HS-5 (cell line): ENCODE measurements around the gene CRYBG1.
"Not testable (repeated sequence)": the region's sequence is repeated elsewhere in the genome, so short reads cannot be mapped to it uniquely, and the experiment has no call there.

ENCODE experiments used
- DNase-seq: peaks from one replicate; pipeline ENCODE4 v3.0.0-alpha.2; 2012; ENCODE audit warnings: low read depth

Gene CRYBG1

GRCh38 chr6:106509420-106510089 is 149.0 kb downstream of the CRYBG1 start:
- DNase-seq: no peak

GRCh38 chr6:106510090-106510970 is 149.8 kb downstream of the CRYBG1 start:
- no peak for DNase-seq

- no peak for DNase-seq
These were observed 151.0 kb downstream of the CRYBG1 start for GRCh38 chr6:106511288-106512047.

GRCh38 chr6:106512048-106512967 is 151.8 kb downstream of the CRYBG1 start:
- DNase-seq: no peak

- DNase-seq: no peak
These were observed 152.6 kb downstream of the CRYBG1 start for GRCh38 chr6:106512968-106513574.

GRCh38 chr6:106513808-106514582 is 153.5 kb downstream of the CRYBG1 start:
- no peak for DNase-seq

- DNase-seq: no peak
These were observed 154.0 kb downstream of the CRYBG1 start for GRCh38 chr6:106514583-106514885.

GRCh38 chr6:106515582-106515981 is 155.1 kb downstream of the CRYBG1 start:
- not testable (repeated sequence) for DNase-seq

GRCh38 chr6:106516616-106517015 is 156.1 kb downstream of the CRYBG1 start:
- DNase-seq: no peak

- DNase-seq: no peak
These were observed 157.2 kb downstream of the CRYBG1 start for GRCh38 chr6:106517706-106518105.

- no peak for DNase-seq
These were observed 158.2 kb downstream of the CRYBG1 start for GRCh38 chr6:106518748-106519147.

- DNase-seq: peak; percentile 93
These were observed 159.2 kb downstream of the CRYBG1 start for GRCh38 chr6:106519460-106520394.

GRCh38 chr6:106520711-106521401 is 160.3 kb downstream of the CRYBG1 start:
- DNase-seq: no peak

GRCh38 chr6:106522562-106523250 is 162.2 kb downstream of the CRYBG1 start:
- no peak for DNase-seq

- no peak for DNase-seq
These were observed 164.8 kb downstream of the CRYBG1 start for GRCh38 chr6:106525107-106525881.

GRCh38 chr6:106525882-106526275 is 165.4 kb downstream of the CRYBG1 start:
- DNase-seq: no peak

GRCh38 chr6:106527117-106527516 is 166.6 kb downstream of the CRYBG1 start:
- no peak for DNase-seq
